ENCODE measurements around the gene PDE4B.

Gene PDE4B

GRCh38 chr1:65792669-65793358 lies at the start of gene PDE4B:
Gene PDE4B (plus strand): TSS chr1:65792895.
- no peak for DNase-seq (ENCODE audit: low spot score)

- no peak for DNase-seq (ENCODE audit: low spot score)
Observed at GRCh38 chr1:65744731-65745130, 48.0 kb upstream of the PDE4B start.

DNA sequence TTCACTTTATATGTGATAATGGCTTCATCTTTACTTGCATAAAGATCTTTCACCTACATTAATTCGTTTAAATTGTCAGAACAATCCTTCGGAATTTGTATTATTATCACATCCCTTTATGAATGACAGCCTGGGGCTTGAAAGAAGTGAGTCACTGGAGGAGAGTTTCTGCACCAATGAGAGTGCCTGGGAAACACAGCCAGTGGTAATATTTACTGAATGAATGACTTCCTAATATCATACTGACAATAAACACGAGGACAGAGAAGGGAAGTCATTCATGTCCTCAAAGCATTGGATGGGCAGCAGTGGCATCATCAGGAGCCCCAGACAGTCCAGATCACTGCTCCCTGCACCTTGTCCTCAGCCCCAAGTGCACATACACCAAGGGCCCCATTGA lies 40.7 kb upstream of the PDE4B start:
- DNase-seq (ENCODE audit: low spot score): peak; percentile 8

DNA sequence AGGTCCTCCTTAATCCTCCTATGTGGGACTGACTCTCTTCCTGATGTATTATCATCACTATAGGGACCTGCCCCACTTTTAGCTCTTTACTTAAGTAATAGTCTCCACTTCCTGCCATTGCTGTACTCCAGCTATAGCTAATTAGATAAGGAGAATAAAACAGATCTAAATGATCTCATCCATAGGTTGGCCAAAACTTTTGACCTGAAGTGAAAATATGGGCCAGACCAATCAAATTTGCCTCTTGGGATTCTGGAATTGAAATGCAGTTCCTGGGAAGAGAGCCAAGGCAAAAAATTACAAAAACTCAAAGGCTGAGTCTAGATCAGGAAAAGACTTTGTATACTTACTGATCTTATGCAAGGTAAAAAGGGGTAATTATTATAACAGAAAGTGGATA lies 36.1 kb upstream of the PDE4B start:
- DNase-seq (ENCODE audit: low spot score): no peak

- no peak for DNase-seq (ENCODE audit: low spot score)
Observed at GRCh38 chr1:65757531-65757930, 35.2 kb upstream of the PDE4B start.

- DNase-seq (ENCODE audit: low spot score): no peak
Observed at GRCh38 chr1:65758128-65758527, 34.6 kb upstream of the PDE4B start.

DNA sequence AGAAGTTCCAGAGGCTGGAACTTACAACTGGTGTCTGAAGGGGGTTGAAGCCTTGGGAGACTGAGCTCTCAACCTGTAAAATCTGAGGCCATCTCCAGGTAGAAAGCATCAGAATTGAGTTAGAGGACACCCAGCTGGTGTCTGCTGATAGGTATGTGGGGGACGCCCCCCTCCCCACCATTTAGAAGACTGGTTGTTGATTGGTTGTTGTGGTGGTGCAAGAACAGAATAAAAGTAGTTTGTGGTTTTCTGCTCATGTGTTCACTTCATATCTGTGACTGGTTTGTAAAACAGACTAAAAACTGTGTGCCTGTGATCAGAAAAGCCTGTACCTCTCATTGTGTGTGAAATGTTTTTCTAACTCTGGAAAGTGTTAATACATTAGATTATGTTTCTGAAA lies 33.2 kb upstream of the PDE4B start:
- no peak for DNase-seq (ENCODE audit: low spot score)

DNA sequence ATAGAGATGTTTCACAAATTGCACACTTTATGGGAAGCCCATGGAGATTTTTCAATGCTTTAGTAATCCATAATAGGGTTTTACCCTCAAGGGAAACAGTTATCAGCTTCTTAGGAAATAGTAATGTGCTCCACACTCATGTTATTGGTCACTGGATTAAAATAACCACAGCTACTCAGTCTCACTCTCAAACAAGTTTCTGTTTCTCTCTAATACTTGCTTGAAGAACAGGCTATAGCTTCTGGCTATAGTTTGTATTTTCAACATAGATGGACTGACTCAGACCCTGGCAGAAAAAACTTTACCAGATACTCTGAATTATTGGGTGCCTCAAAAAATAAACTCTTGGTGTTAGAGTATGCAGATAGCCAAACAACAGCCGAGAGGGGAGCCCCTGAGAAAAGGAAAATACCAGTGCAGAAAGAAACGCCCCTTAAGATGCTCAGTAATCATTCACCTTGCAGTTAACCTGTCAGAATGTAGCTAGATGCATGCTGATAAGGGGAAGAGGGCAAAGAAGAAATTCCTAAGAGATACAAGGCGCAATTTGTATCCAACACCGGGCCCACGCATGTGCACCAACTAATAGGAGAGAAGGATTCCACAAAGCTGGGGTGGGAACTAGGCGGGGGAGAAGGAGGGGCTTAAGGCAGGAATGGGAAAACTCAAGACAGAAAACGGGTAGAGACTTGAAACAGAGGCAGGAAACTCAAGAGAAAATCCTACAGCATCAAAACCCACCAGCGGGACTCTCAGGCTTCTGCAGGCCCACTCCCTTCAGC lies 30.4 kb upstream of the PDE4B start:
- DNase-seq (ENCODE audit: low spot score): no peak

GRCh38 chr1:65764052-65764451 lies 28.6 kb upstream of the PDE4B start:
- no peak for DNase-seq (ENCODE audit: low spot score)

DNA sequence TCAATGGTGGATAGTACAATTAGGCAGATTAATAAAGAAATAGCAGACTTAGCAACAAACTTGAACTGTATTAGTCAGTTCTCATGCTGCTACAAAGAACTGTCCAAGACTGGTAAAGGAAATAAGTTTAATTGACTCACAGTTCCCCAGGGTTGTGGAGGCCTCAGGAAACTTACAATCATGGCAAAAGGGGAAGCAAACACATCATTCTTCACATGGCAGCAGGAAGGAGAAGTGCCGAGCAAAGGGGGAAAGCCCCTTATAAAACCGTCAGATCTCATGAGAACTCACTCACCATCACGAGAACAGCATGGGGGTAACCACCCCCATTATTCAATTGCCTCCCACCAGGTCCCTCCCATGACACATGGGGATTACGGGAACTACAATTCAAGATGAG lies 27.1 kb upstream of the PDE4B start:
- no peak for DNase-seq (ENCODE audit: low spot score)

DNA sequence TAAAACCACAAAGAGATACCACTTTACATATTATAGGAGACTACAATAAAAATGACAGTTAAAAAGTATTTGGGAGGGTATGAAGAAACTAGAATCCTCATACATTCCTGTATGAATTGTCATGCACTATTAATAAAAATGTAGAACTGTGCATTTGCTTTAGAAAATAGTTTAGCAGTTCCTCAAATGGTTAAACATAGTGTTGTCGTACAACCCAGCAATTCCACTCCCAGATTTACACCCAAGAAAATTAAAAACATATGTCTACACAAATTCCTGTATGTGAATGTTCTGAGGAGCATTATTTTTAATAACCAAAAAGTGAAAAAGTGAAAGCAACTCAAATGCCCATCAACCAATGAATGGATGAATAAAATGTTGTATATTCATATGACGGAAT lies 23.1 kb upstream of the PDE4B start:
- no peak for DNase-seq (ENCODE audit: low spot score)

DNA sequence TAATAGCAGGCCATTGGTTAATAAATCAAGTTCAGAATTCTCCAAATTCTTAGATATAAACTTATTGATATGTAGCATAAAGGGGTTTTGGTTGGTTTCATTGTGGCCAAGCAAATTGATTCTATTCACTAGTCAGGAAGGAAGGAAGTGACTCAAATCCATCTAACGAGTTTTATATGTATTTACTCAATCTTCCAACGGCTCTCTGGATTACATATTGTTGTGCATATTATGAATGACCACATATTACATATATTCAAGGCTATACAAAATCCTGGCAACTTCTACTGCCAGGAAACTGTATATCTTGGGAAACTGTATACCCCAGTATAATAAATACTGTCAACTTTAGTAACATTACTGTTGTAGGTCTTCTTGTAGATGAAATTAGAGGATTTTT lies 20.1 kb upstream of the PDE4B start:
- DNase-seq (ENCODE audit: low spot score): no peak

GRCh38 chr1:65773391-65774123 lies 19.1 kb upstream of the PDE4B start:
- no peak for DNase-seq (ENCODE audit: low spot score)

- no peak for DNase-seq (ENCODE audit: low spot score)
Observed at GRCh38 chr1:65788762-65789161, 3.9 kb upstream of the PDE4B start.

- DNase-seq (ENCODE audit: low spot score): no peak
Observed at GRCh38 chr1:65791396-65791795, 1.3 kb upstream of the PDE4B start.

DNA sequence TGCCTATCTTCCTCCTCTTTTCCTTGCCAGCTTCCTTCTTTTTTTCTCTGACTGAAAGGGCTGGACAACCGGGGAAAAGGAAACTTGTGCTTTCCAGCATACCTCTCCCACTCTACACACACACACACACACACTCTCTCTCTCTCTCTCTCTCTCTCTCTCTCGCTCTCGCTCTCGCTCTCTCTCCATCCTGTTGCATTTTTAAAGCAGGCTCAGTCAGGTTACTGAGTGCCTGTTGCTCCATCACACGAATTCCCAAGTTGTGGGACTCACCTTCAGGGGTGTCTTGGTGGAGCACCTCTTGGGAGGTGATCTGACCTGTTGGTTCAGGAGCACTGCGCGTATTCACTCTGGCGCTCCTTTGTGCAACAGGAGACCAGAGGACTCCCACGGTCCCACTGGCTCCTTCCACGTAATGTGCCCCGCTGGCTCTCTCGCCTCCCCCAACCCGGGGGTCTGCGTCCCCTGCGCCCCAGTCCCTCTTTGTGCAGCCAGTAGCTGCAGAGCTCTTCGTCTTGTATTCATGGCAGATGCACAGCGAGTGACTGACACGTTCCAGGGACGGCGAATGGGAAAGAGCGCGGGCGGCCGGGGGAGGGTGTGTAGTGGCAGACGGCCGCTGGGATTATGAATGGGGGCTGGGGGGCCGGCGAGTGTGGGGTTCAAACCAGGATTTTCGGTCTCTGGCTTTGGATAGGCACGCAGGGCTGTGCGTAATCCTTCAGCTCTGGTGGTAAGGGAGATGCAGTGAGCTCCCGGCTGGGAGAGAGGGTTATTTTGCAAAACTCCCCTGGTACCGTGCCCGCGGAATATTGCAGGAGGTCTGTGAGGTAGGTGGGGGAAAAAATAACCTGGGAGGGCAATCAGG lies 660 bp upstream of the PDE4B start:
- DNase-seq (ENCODE audit: low spot score): no peak

DNA sequence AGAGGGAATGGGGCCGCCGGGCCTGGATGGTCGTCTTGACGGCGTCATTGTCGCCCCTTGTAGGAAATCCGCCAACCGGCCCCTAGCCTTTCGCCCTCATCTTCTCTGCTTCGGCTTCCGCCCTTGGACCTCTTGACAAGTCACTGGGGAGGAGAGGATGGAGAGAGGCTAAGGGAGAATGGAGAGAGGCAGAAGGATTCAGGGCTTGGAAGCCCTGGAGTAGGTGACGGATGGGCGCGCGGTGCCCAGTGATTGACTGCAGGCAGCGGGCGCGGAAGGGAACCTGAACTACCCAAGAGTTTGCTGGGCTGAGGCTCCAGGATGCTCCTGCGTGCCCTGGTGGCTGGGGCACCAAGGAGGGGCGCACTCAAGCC lies 651 bp downstream of the PDE4B start:
- DNase-seq (ENCODE audit: low spot score): no peak

DNA sequence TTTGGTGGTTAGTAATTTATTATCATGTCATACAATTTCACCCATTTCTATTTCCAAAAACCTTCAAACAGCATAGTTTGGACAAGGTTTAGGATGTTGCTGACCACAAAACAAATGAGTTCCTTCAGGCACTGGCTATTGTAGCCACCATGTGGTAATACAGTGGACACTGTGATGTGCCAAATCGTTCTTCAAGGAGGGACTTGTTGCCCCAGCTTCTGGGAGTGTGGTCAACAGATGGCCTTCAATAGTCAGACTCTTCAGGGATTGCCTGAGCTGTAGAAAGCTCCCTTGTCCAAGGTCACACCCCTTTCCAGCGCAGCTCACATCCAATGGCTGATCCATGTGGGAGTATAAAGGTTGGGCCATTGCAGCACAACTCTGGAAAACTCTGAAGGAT lies 2.6 kb downstream of the PDE4B start:
- no peak for DNase-seq (ENCODE audit: low spot score)

DNA sequence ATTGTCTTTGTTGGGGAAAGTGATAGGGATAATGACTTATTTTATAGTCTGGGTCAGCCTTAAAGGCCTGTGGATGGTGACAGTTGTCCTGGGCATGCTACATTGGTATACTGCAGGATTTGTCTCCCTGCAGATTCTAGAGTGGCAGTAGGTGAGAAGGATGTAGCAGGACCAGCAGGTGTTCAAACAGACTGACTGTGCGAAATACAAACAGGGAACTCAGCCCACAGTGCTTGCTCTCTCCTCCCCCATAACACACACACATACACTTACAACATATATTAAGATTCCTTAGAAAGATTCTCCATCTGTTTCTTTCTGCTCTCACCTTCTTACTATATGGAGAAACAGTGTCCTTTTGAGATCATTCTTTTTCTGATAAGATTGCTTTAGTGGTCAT lies 6.9 kb downstream of the PDE4B start:
- DNase-seq (ENCODE audit: low spot score): no peak

DNA sequence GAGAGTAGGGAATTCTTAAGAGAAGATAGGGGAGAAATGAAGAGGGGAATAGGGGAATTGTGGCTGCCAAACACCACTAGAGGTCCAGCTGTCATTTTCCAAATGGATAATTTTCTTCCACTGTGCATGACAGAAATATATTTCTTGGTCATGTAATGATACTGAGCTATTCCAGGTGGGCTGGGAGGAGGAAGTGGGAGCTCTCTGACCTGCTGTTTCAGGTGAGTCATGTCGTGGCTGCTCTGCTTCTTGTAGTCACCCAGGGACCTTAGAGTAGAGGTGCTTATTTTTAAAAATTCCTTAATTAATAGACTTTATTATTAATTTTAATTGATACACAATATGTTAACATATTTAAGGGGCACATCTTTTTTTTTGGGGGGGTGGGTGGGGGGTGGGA lies 11.9 kb downstream of the PDE4B start:
- DNase-seq (ENCODE audit: low spot score): no peak

DNA sequence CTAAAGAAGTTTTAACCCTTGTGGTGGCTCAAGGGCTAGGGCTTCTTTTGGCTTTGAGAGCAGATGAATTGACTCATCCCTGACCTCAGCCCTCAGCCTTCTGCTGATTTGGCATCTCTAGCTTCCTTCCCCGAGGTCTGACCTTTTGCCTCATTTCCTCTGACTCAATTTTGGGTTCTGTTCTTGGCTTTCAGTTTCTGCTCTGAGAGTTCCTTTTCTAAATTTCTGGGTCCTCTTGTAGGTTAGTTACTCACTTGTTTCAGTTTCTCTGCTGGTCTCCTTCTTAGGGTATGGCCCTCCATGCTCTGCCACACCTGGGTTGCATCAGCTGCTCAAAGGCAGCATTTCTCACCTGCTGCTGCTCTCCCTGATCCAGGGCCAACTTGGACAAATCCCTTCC lies 19.4 kb downstream of the PDE4B start:
- peak; percentile 11 for DNase-seq (ENCODE audit: low spot score)

DNA sequence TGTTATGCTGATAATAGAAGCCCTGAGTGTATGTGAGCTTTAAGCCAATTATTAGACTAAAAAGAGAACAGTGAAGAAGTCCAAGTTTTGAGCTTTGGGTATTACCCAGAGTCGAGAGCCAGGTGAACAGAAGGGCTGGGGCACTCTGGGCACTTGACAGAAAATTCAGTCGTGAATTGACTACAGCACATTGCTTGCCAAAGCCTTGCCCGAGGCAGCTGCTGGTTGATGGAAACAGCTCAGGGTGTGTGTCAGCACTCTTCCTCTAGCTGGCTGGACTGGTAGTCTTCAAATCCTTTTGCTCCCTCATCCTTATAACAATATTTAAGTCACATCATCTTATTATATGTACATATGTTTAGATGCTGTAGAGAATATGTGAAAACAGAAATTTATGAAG lies 21.3 kb downstream of the PDE4B start:
- DNase-seq (ENCODE audit: low spot score): no peak
